ENCODE results near the gene NUP93.

GRCh38 chr16:56765949-56766348, 36.0 kb downstream of the NUP93 start:
- TF ChIP-seq CTCF (IDR thresholded peaks at IDR 0.05; ENCODE audit: low read length) (no peak), EZH2 (optimal IDR thresholded peaks at IDR 0.05; ENCODE audit: low read depth, low read length) (no peak)

Measured in MM.1S (cell line).